Brain microvascular endothelial cell (primary cell): ENCODE data around the gene RESF1.
A peak's percentile ranks its signal among the peaks of the same experiment; 100 is the strongest.

ENCODE experiments used
- DNase-seq: peaks from one replicate; pipeline ENCODE4 v3.0.0-alpha.2; 2020
- H3K27ac ChIP-seq: fragments of 250-450 bp; sonication (Bioruptor Pico); 2 replicates; pipeline ENCODE4 v1.5.1; 2020; ENCODE audit warnings: mild to moderate bottlenecking, moderate library complexity
- H3K27me3 ChIP-seq: fragments of 250-450 bp; sonication (Bioruptor Pico); replicated peaks from 2 replicates; pipeline ENCODE4 v1.5.1; 2020; ENCODE audit warnings: mild to moderate bottlenecking
- H3K36me3 ChIP-seq: fragments of 250-450 bp; sonication (Bioruptor Pico); replicated peaks from 2 replicates; pipeline ENCODE4 v1.5.1; 2020; ENCODE audit warnings: mild to moderate bottlenecking
- H3K4me3 ChIP-seq: 2 replicates; pipeline ENCODE4 v1.5.1; 2011; ENCODE audit warnings: low read depth, mild to moderate bottlenecking, control low read depth, low read length, moderate library complexity
- CTCF ChIP-seq: IDR thresholded peaks from 2 replicates; pipeline ENCODE4 v1.5.1; 2011; ENCODE audit warnings: low read depth, mild to moderate bottlenecking, moderate library complexity, low read length, control low read depth, inconsistent platforms; ENCODE audit errors: missing control alignments
- in situ Hi-C: cut with HindIII; loops from 2 replicates; pipeline ENCODE4 v1.10.0; 2017; ENCODE audit warnings: low sequenced_read_pairs, low pct_ligation_motif_present

The RESF1 gene

GRCh38 chr12:31974673-31975072, 15.5 kb downstream of the RESF1 start:
- in situ Hi-C loops = no loop called here
- no peak for TF ChIP-seq CTCF

GRCh38 chr12:31984806-31985591, 25.8 kb downstream of the RESF1 start:
- Histone ChIP-seq H3K27ac (no peak overlapping the region), H3K36me3 (peaks cover 23% of the 10 kb centered on the region), H3K4me3 (no peak overlapping the region), H3K27me3 (no peaks in the 10 kb centered on the region)
- in situ Hi-C loops = no loop called here
- DNase-seq = no peak
- TF ChIP-seq CTCF = no peak

More at GRCh38 chr12:31974673-31975072, 15.5 kb downstream of the RESF1 start:
- no peak overlapping the region for H3K4me3 ChIP-seq
- DNase-seq = no peak
- peaks cover 20% of the 10 kb centered on the region for H3K36me3 ChIP-seq
- H3K27ac ChIP-seq = no peak overlapping the region
- no peaks in the 10 kb centered on the region for H3K27me3 ChIP-seq

GRCh38 chr12:31985832-31986231, 26.6 kb downstream of the RESF1 start:
- in situ Hi-C loops = no loop called here
- Histone ChIP-seq H3K27me3 (no peaks in the 10 kb centered on the region), H3K27ac (no peak overlapping the region), H3K36me3 (peaks cover 22% of the 10 kb centered on the region), H3K4me3 (no peak overlapping the region)
- TF ChIP-seq CTCF = no peak
- DNase-seq = no peak

- no peaks in the 10 kb centered on the region for H3K27me3 ChIP-seq
- no peak overlapping the region for H3K27ac ChIP-seq
- H3K4me3 ChIP-seq = no peak overlapping the region
- H3K36me3 ChIP-seq = no peaks in the 10 kb centered on the region
- peak; percentile 54 for DNase-seq
- in situ Hi-C loops = no loop called here
- no peak for TF ChIP-seq CTCF
These were observed 30.6 kb downstream of the RESF1 start for GRCh38 chr12:31989571-31990362.

- in situ Hi-C loops = no loop called here
- DNase-seq = no peak
- no peaks in the 10 kb centered on the region for H3K27me3 ChIP-seq
- no peak for TF ChIP-seq CTCF
- H3K27ac ChIP-seq = no peak overlapping the region
- no peak overlapping the region for H3K4me3 ChIP-seq
- no peaks in the 10 kb centered on the region for H3K36me3 ChIP-seq
These were observed 31.9 kb downstream of the RESF1 start for GRCh38 chr12:31991146-31991545.
